A549 (cell line): ENCODE measurements around the gene MRPS9.

Source experiments
- BHLHE40 ChIP-seq: IDR thresholded peaks from 2 replicates; pipeline ENCODE4 v1.6.1; 2012; ENCODE audit warnings: low read depth, low read length, inconsistent platforms
- CTCF ChIP-seq: fragments of >200 bp; sonication (Bioruptor Twin); formaldehyde crosslinking; IDR thresholded peaks from 3 replicates; pipeline ENCODE4 v1.5.1; 2016
- JUN ChIP-seq, 2 experiments: fragments of >200 bp; sonication (Bioruptor Twin); formaldehyde crosslinking; IDR thresholded peaks; 2 replicates in 1 of 2; 3 replicates in 1 of 2; pipeline ENCODE4 v1.6.1; 2016 to 2017
- JUNB ChIP-seq: fragments of >200 bp; sonication (Bioruptor Twin); formaldehyde crosslinking; IDR thresholded peaks from 2 replicates; pipeline ENCODE4 v1.6.1; 2016
- MAX ChIP-seq: IDR thresholded peaks from 2 replicates; pipeline ENCODE4 v1.6.1; 2012
- PBX3 ChIP-seq: IDR thresholded peaks from 2 replicates; pipeline ENCODE4 v1.6.1; 2012
- REST ChIP-seq: fragments of 200-600 bp; sonication (generic); IDR thresholded peaks from 2 replicates; pipeline ENCODE4 v1.6.1; 2016; ENCODE audit warnings: antibody characterized with exemption, mild to moderate bottlenecking, moderate library complexity
- SREBF2 ChIP-seq: fragments of 450-650 bp; IDR thresholded peaks from 2 replicates; pipeline ENCODE4 v1.6.1; 2014; ENCODE audit warnings: mild to moderate bottlenecking, moderate library complexity

- TF ChIP-seq CTCF (peak; percentile 82), JUNB (no peak), MAX (no peak), JUN (IDR thresholded peaks at IDR 0.05) (no peak), REST (no peak), BHLHE40 (no peak), SREBF2 (no peak), PBX3 (no peak)
These were observed 76.7 kb downstream of the MRPS9 start for GRCh38 chr2:105114551-105114950.
